Mucosa of rectum (tissue), 2 donors: ENCODE results near the gene MRGPRF.
"Not testable (repeated sequence)": the region's sequence is repeated elsewhere in the genome, so short reads cannot be mapped to it uniquely, and the experiment has no call there.

Source experiments
- H3K27ac ChIP-seq, 2 donors: one replicate each; pipeline ENCODE4 v1.7.0; 2013; ENCODE audit warnings: inconsistent platforms in 2 of 2, low read depth in 2 of 2, low read length in 2 of 2
- H3K27me3 ChIP-seq, 2 donors: one replicate each; pipeline ENCODE4 v1.7.0; 2013; ENCODE audit warnings: low read length in 2 of 2; ENCODE audit not compliant: control insufficient read depth in 2 of 2, insufficient read depth in 2 of 2
- H3K36me3 ChIP-seq, 2 donors: one replicate each; pipeline ENCODE4 v1.7.0; 2013; ENCODE audit warnings: low read length in 2 of 2; ENCODE audit not compliant: control insufficient read depth in 2 of 2, insufficient read depth in 2 of 2
- H3K4me1 ChIP-seq, 2 donors: one replicate each; pipeline ENCODE4 v1.7.0; 2013; ENCODE audit warnings: low read length in 2 of 2, mild to moderate bottlenecking in 1 of 2; ENCODE audit not compliant: control insufficient read depth in 2 of 2, insufficient read depth in 2 of 2
- H3K4me3 ChIP-seq, 2 donors: one replicate each; pipeline ENCODE4 v1.7.0; 2013; ENCODE audit warnings: low read length in 2 of 2
- H3K9ac ChIP-seq, 2 donors: one replicate each; pipeline ENCODE4 v1.7.0; 2013; ENCODE audit warnings: low read length in 2 of 2, low read depth in 1 of 2, mild to moderate bottlenecking in 1 of 2
- H3K9me3 ChIP-seq, 2 donors: one replicate each; pipeline ENCODE4 v1.7.0; 2013; ENCODE audit warnings: low read length in 2 of 2; ENCODE audit not compliant: control insufficient read depth in 2 of 2
- donor health status: healthy.
- donor health status: Normal muscosa, but diverticular disease.

Gene MRGPRF

GRCh38 chr11:68974421-68975194, 38.4 kb downstream of the MRGPRF start:
- no peak overlapping the region for H3K9ac ChIP-seq
- H3K27me3 ChIP-seq: peaks cover 2% of the 10 kb centered on the region in 2 donors
- no peaks in the 10 kb centered on the region for H3K9me3 ChIP-seq
- H3K36me3 ChIP-seq: no peaks in the 10 kb centered on the region
- no peak overlapping the region for H3K27ac ChIP-seq
- H3K4me1 ChIP-seq: no peaks in the 10 kb centered on the region
- H3K4me3 ChIP-seq: no peak overlapping the region

- H3K9me3 ChIP-seq, H3K27ac ChIP-seq, H3K27me3 ChIP-seq, H3K4me3 ChIP-seq, H3K4me1 ChIP-seq, H3K36me3 ChIP-seq, H3K9ac ChIP-seq: not testable (repeated sequence)
Observed at GRCh38 chr11:68973706-68974105, 39.3 kb downstream of the MRGPRF start.

GRCh38 chr11:68973219-68973618, 39.8 kb downstream of the MRGPRF start:
- Histone ChIP-seq H3K36me3 (no peaks in the 10 kb centered on the region), H3K4me3 (no peak overlapping the region)

GRCh38 chr11:68970921-68971636, 42.0 kb downstream of the MRGPRF start:
- no peaks in the 10 kb centered on the region for H3K9me3 ChIP-seq
- no peak overlapping the region for H3K4me3 ChIP-seq
- no peaks in the 10 kb centered on the region for H3K4me1 ChIP-seq
- H3K36me3 ChIP-seq: no peaks in the 10 kb centered on the region
- no peak overlapping the region for H3K27ac ChIP-seq
- no peak overlapping the region for H3K9ac ChIP-seq
- peaks cover 0 to 2% of the 10 kb centered on the region in 2 donors for H3K27me3 ChIP-seq

More at GRCh38 chr11:68973219-68973618, 39.8 kb downstream of the MRGPRF start:
- Histone ChIP-seq H3K4me1 (no peaks in the 10 kb centered on the region), H3K27me3 (peaks cover 2% of the 10 kb centered on the region in 2 donors), H3K27ac (no peak overlapping the region), H3K9me3 (no peaks in the 10 kb centered on the region), H3K9ac (no peak overlapping the region)

GRCh38 chr11:68969386-68969785, 43.7 kb downstream of the MRGPRF start:
- Histone ChIP-seq H3K36me3 (no peaks in the 10 kb centered on the region), H3K4me3 (no peak overlapping the region), H3K9ac (no peak overlapping the region), H3K27me3 (peaks cover 0 to 2% of the 10 kb centered on the region in 2 donors), H3K9me3 (no peaks in the 10 kb centered on the region), H3K27ac (no peak overlapping the region), H3K4me1 (no peaks in the 10 kb centered on the region)

GRCh38 chr11:68968306-68969250, 44.5 kb downstream of the MRGPRF start:
- H3K27ac ChIP-seq: no peak overlapping the region
- peaks cover 0 to 2% of the 10 kb centered on the region in 2 donors for H3K27me3 ChIP-seq
- no peaks in the 10 kb centered on the region for H3K9me3 ChIP-seq
- H3K36me3 ChIP-seq: no peaks in the 10 kb centered on the region
- H3K9ac ChIP-seq: no peak overlapping the region
- no peak overlapping the region for H3K4me3 ChIP-seq
- no peaks in the 10 kb centered on the region for H3K4me1 ChIP-seq

- H3K27me3 ChIP-seq: no peaks in the 10 kb centered on the region
- no peak overlapping the region for H3K27ac ChIP-seq
- no peaks in the 10 kb centered on the region for H3K36me3 ChIP-seq
- no peak overlapping the region for H3K9ac ChIP-seq
- no peaks in the 10 kb centered on the region for H3K9me3 ChIP-seq
- no peaks in the 10 kb centered on the region for H3K4me1 ChIP-seq
- H3K4me3 ChIP-seq: no peak overlapping the region
Observed at GRCh38 chr11:68966894-68967780, 45.9 kb downstream of the MRGPRF start.

- no peaks in the 10 kb centered on the region for H3K36me3 ChIP-seq
- H3K4me1 ChIP-seq: no peaks in the 10 kb centered on the region
- H3K4me3 ChIP-seq: no peak overlapping the region
- no peaks in the 10 kb centered on the region for H3K9me3 ChIP-seq
- H3K9ac ChIP-seq: no peak overlapping the region
- H3K27me3 ChIP-seq: no peaks in the 10 kb centered on the region
- H3K27ac ChIP-seq: no peak overlapping the region
Observed at GRCh38 chr11:68965901-68966853, 46.9 kb downstream of the MRGPRF start.
